GM12891 (cell line): ENCODE measurements around the gene MYO9B.
"Not testable (repeated sequence)": the region's sequence is repeated elsewhere in the genome, so short reads cannot be mapped to it uniquely, and the experiment has no call there.

Experiments
- DNase-seq: peaks from one replicate; pipeline ENCODE4 v3.0.0; 2011; ENCODE audit warnings: low spot score; ENCODE audit not compliant: insufficient read length
- FAIRE-seq: peaks from 2 replicates; lab custom pipeline; 2011; peaks lifted over from hg19 to GRCh38; lab: Jason Lieb, UNC
- PAX5 ChIP-seq: IDR thresholded peaks from 2 replicates; pipeline ENCODE4 v1.6.1; 2011; ENCODE audit warnings: low read length, moderate library complexity, mild to moderate bottlenecking; ENCODE audit not compliant: insufficient read depth, severe bottlenecking
- POLR2A ChIP-seq: IDR thresholded peaks from 2 replicates; pipeline ENCODE4 v1.6.1; 2011; ENCODE audit warnings: low read depth, low read length, control low read depth
- POLR2AphosphoS5 ChIP-seq: IDR thresholded peaks from 2 replicates; pipeline ENCODE4 v1.6.1; 2011; ENCODE audit warnings: low read depth, low read length, control low read depth
- POU2F2 ChIP-seq: IDR thresholded peaks from 2 replicates; pipeline ENCODE4 v1.6.1; 2011; ENCODE audit warnings: low read depth, mild to moderate bottlenecking, control low read depth, low read length, moderate library complexity
- SPI1 ChIP-seq: IDR thresholded peaks from 2 replicates; pipeline ENCODE4 v1.6.1; 2011; ENCODE audit warnings: low read depth, low read length, control low read depth
- TAF1 ChIP-seq: IDR thresholded peaks from 2 replicates; pipeline ENCODE4 v1.6.1; 2011; ENCODE audit warnings: low read depth, low read length, control low read depth

MYO9B gene

GRCh38 chr19:17149393-17150135 is 74.0 kb downstream of the MYO9B start:
- no peak for DNase-seq
- no peak for FAIRE-seq
- TF ChIP-seq POLR2A (no peak), SPI1 (no peak), TAF1 (no peak), POLR2AphosphoS5 (no peak), PAX5 (no peak), POU2F2 (no peak)

GRCh38 chr19:17153996-17154395 is 78.4 kb downstream of the MYO9B start:
- no peak for FAIRE-seq
- DNase-seq = no peak
- TF ChIP-seq POLR2AphosphoS5 = no peak
- no peak for TF ChIP-seq POLR2A
- no peak for TF ChIP-seq PAX5
- no peak for TF ChIP-seq SPI1
- no peak for TF ChIP-seq TAF1
- TF ChIP-seq POU2F2 = no peak

- DNase-seq = no peak
- FAIRE-seq = no peak
- no peak for TF ChIP-seq POLR2AphosphoS5
Measured at GRCh38 chr19:17155251-17155650, 79.7 kb downstream of the MYO9B start.

- TF ChIP-seq POLR2AphosphoS5 = no peak
- no peak for TF ChIP-seq PAX5
- no peak for TF ChIP-seq POU2F2
- TF ChIP-seq TAF1 = no peak
- no peak for TF ChIP-seq POLR2A
- no peak for TF ChIP-seq SPI1
- FAIRE-seq = no peak
- DNase-seq = no peak
Measured at GRCh38 chr19:17156296-17156946, 80.8 kb downstream of the MYO9B start.

GRCh38 chr19:17156947-17157302 is 81.3 kb downstream of the MYO9B start:
- DNase-seq (no peak), FAIRE-seq (no peak)
- no peak for TF ChIP-seq POU2F2
- TF ChIP-seq SPI1 = no peak
- no peak for TF ChIP-seq TAF1
- no peak for TF ChIP-seq PAX5
- no peak for TF ChIP-seq POLR2AphosphoS5
- TF ChIP-seq POLR2A = no peak

- TF ChIP-seq POLR2A = no peak
- TF ChIP-seq SPI1 = no peak
- TF ChIP-seq POU2F2 = no peak
- TF ChIP-seq POLR2AphosphoS5 = no peak
- no peak for TF ChIP-seq PAX5
- no peak for TF ChIP-seq TAF1
- FAIRE-seq = no peak
Measured at GRCh38 chr19:17158584-17158983, 83.0 kb downstream of the MYO9B start.

GRCh38 chr19:17159466-17160393 is 84.2 kb downstream of the MYO9B start:
- DNase-seq (no peak), FAIRE-seq (no peak)
- TF ChIP-seq PAX5 (no peak), POLR2AphosphoS5 (no peak), SPI1 (no peak)

More at GRCh38 chr19:17158584-17158983, 83.0 kb downstream of the MYO9B start:
- DNase-seq = no peak

- TF ChIP-seq PAX5 = no peak
- TF ChIP-seq SPI1 = no peak
- no peak for TF ChIP-seq TAF1
- no peak for TF ChIP-seq POLR2AphosphoS5
Measured at GRCh38 chr19:17160908-17161307, 85.3 kb downstream of the MYO9B start.

GRCh38 chr19:17162131-17162530 is 86.6 kb downstream of the MYO9B start:
- FAIRE-seq, DNase-seq: not testable (repeated sequence)

More at GRCh38 chr19:17160908-17161307, 85.3 kb downstream of the MYO9B start:
- DNase-seq = no peak
- FAIRE-seq = no peak

GRCh38 chr19:17162580-17162979 is 87.0 kb downstream of the MYO9B start:
- FAIRE-seq (no peak), DNase-seq (no peak)
- TF ChIP-seq POU2F2 (no peak), POLR2A (no peak), PAX5 (no peak), SPI1 (no peak), POLR2AphosphoS5 (no peak), TAF1 (no peak)
